ENCODE measurements around the gene DCPS. TPM values are rescaled to one million over a fixed set of nuclear protein-coding genes. Genes with fewer than 3 reads are reported as not detected.
"Not testable (repeated sequence)": the region's sequence is repeated elsewhere in the genome, so short reads cannot be mapped to it uniquely, and the experiment has no call there.

Gene DCPS
- total RNA-seq, 1 donor from 2014 or later, result 8.8 TPM

DNA sequence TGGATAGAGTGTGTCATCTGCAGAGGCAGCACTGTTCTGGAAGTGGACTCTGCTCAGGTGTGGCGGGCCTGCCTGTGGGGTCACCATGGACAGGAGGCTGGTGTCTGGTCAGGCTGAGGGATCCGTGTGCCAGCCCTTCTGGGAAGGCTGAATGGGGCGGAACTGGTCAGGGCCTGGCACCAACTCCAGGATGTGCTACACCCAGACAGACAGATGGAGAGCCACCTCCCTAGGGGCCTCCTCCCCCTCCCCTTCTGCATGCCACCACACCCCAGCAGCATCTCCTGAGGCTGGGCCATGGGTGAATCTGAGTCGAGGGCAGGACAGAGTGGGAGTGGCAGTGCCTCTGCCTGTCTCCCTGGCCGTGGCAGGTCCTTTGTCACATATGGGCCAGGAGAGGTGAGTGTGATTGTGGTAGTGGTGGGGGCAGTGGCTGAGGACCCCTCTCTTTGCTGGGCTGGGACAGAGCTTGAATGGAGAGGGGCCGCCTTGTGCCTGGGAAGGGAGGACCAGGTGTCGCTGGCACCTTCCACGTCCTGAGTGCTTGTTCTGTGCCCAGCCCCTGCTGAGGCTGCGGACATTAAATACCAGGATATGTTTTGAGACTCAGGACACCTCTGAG lies 80.7 kb downstream of the DCPS start:
- H3K4me1 Mint-ChIP-seq, result peaks cover 20% of the 10 kb centered on the region
- H3K27ac Mint-ChIP-seq, result no peak overlapping the region
- H3K36me3 Mint-ChIP-seq, result no peaks in the 10 kb centered on the region
- no peaks in the 10 kb centered on the region for H3K27me3 Mint-ChIP-seq (ENCODE audit: low read depth)
- TF ChIP-seq, protein P1, sequence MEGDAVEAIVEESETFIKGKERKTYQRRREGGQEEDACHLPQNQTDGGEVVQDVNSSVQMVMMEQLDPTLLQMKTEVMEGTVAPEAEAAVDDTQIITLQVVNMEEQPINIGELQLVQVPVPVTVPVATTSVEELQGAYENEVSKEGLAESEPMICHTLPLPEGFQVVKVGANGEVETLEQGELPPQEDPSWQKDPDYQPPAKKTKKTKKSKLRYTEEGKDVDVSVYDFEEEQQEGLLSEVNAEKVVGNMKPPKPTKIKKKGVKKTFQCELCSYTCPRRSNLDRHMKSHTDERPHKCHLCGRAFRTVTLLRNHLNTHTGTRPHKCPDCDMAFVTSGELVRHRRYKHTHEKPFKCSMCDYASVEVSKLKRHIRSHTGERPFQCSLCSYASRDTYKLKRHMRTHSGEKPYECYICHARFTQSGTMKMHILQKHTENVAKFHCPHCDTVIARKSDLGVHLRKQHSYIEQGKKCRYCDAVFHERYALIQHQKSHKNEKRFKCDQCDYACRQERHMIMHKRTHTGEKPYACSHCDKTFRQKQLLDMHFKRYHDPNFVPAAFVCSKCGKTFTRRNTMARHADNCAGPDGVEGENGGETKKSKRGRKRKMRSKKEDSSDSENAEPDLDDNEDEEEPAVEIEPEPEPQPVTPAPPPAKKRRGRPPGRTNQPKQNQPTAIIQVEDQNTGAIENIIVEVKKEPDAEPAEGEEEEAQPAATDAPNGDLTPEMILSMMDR (IDR thresholded peaks at IDR 0.05; ENCODE audit: unreplicated experiment), result no peak
- no peak overlapping the region for H3K4me3 Mint-ChIP-seq
- no peak for DNase-seq (ENCODE audit: low spot score in 2 of 2, unreplicated experiment in 2 of 2)
- no peaks in the 10 kb centered on the region for H3K9me3 Mint-ChIP-seq

DNA sequence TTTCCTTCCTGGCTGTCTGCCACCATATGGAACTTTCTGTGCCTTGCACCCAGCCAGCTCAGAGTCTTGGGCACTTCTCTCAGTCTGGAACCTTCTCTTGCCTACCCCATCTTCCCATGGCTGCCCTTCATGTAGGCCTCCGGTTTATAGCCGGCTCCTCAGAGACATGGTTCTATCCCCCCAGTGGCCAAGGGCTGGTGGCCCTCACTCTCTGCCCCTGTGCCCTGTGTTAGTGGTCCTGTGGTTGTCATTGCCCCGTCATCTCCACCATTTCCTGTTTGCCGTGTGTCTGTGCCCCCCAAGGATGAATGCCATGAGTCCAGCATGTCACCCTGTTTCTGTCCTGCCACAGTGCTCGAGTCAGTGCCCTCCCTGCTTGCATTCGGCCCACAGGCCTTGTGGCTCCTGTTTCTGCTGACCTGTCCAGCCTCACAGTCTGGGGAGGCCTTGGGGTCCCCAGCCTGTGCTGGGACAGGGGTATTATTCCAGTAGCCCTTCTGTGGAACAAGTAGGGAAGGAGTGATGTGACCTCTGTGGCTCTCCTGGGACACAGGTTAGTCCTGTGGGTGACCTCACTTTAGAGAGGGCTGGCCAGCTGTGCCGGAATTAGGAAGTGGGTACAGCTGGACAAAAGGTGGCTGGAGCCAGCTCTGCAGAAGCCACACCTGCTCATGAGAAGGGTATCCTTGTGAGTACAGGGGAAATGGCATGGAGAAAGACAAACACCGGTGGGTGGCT lies 82.3 kb downstream of the DCPS start:
- Mint-ChIP-seq H3K4me1 (peaks cover 21% of the 10 kb centered on the region), H3K27ac (peak overlapping the region; percentile 6), H3K27me3 (ENCODE audit: low read depth) (no peaks in the 10 kb centered on the region), H3K36me3 (no peaks in the 10 kb centered on the region), H3K9me3 (no peaks in the 10 kb centered on the region), H3K4me3 (no peak overlapping the region)
- DNase-seq (ENCODE audit: low spot score in 2 of 2, unreplicated experiment in 2 of 2), result no peak
- TF ChIP-seq, protein P1 (IDR thresholded peaks at IDR 0.05; ENCODE audit: unreplicated experiment), result no peak

GRCh38 chr11:126386729-126387071 lies 82.8 kb downstream of the DCPS start:
- not testable (repeated sequence) for H3K4me3 Mint-ChIP-seq; H3K36me3 Mint-ChIP-seq; H3K27me3 Mint-ChIP-seq (ENCODE audit: low read depth); H3K27ac Mint-ChIP-seq; H3K9me3 Mint-ChIP-seq; DNase-seq (ENCODE audit: low spot score in 2 of 2, unreplicated experiment in 2 of 2)
- peaks cover 21% of the 10 kb centered on the region for H3K4me1 Mint-ChIP-seq

DNA sequence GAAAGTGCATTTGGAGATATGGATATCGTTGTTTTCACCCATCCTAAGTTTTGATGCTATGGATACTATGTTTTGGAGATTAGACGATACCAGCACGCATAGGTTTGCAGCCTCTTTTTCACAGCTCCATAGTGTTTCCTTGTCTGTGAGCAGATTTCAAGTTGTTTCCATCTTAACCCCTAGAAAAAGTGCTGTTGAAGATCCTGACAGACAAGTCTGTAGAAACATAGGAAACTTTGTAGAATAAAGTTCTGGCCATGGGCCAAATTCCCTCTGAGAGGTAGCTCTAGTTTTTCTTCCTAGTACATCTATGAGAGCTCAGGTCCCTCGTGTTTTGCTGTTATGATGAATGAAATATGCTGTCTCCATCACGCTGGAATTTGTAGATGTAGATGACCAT lies 84.0 kb downstream of the DCPS start:
- DNase-seq (ENCODE audit: low spot score in 2 of 2, unreplicated experiment in 2 of 2), result no peak
- Mint-ChIP-seq H3K27me3 (ENCODE audit: low read depth) (no peaks in the 10 kb centered on the region), H3K4me3 (no peak overlapping the region), H3K9me3 (no peaks in the 10 kb centered on the region), H3K4me1 (peaks cover 22% of the 10 kb centered on the region), H3K36me3 (no peaks in the 10 kb centered on the region), H3K27ac (no peak overlapping the region)
- TF ChIP-seq, protein P1 (IDR thresholded peaks at IDR 0.05; ENCODE audit: unreplicated experiment), result no peak

GRCh38 chr11:126390272-126390867 lies 86.5 kb downstream of the DCPS start:
- Mint-ChIP-seq H3K36me3 (no peaks in the 10 kb centered on the region), H3K27me3 (ENCODE audit: low read depth) (no peaks in the 10 kb centered on the region), H3K27ac (no peak overlapping the region), H3K4me3 (no peak overlapping the region), H3K4me1 (peaks cover 12% of the 10 kb centered on the region), H3K9me3 (no peaks in the 10 kb centered on the region)
- TF ChIP-seq, protein P1 (IDR thresholded peaks at IDR 0.05; ENCODE audit: unreplicated experiment), result no peak
- no peak for DNase-seq (ENCODE audit: low spot score in 2 of 2, unreplicated experiment in 2 of 2)

GRCh38 chr11:126391286-126391954 lies 87.6 kb downstream of the DCPS start:
- Mint-ChIP-seq H3K4me1 (peaks cover 12% of the 10 kb centered on the region), H3K27ac (no peak overlapping the region), H3K4me3 (no peak overlapping the region), H3K27me3 (ENCODE audit: low read depth) (no peaks in the 10 kb centered on the region), H3K36me3 (no peaks in the 10 kb centered on the region), H3K9me3 (no peaks in the 10 kb centered on the region)
- DNase-seq (ENCODE audit: low spot score in 2 of 2, unreplicated experiment in 2 of 2), result no peak
- TF ChIP-seq, protein P1 (IDR thresholded peaks at IDR 0.05; ENCODE audit: unreplicated experiment), result no peak

Data from mesothelial cell of epicardium (in vitro differentiated cells).